Ascending aorta (tissue), 2 donors: ENCODE results near the gene NTM. TPM values are rescaled to one million over a fixed set of nuclear protein-coding genes. Genes with fewer than 3 reads are reported as not detected.

Source experiments
- DNase-seq, 2 donors: peaks; one replicate each; pipeline ENCODE4 v3.0.0-alpha.2; 2019; ENCODE audit warnings: low spot score in 2 of 2
- H3K27ac ChIP-seq, 2 donors: fragments of 200-600 bp; sonication (generic); one replicate each; pipeline ENCODE4 v1.5.1; 2016 to 2017; ENCODE audit warnings: mild to moderate bottlenecking in 1 of 2
- H3K27me3 ChIP-seq: fragments of 200-600 bp; sonication (generic); one replicate; pipeline ENCODE4 v1.5.1; 2017
- H3K36me3 ChIP-seq, 2 donors: fragments of 200-600 bp; sonication (generic); one replicate each; pipeline ENCODE4 v1.5.1; 2016
- H3K4me1 ChIP-seq, 2 donors: fragments of 200-600 bp; sonication (generic); one replicate each; pipeline ENCODE4 v1.5.1; 2016 to 2017; ENCODE audit warnings: mild to moderate bottlenecking in 1 of 2
- H3K4me3 ChIP-seq, 2 donors: fragments of 200-600 bp; sonication (generic); one replicate each; pipeline ENCODE4 v1.5.1; 2016 to 2017; ENCODE audit warnings: mild to moderate bottlenecking in 1 of 2
- H3K9me3 ChIP-seq, 2 donors: fragments of 200-600 bp; sonication (generic); one replicate each; pipeline ENCODE4 v1.5.1; 2016
- intact Hi-C: fragments of 100-400 bp; cut with DNase I; formaldehyde crosslinking; loops from one replicate; pipeline ENCODE4 v1.15.1; 2023
- total RNA-seq: library from RNA; depleted of rRNA; stranded (reverse); fragments of >200 nt; gene quantifications from one replicate; pipeline ENCODE4 v1.1.0, GENCODE V29; 2016
- TF ChIP-seq, protein P1 (sequence below), 3 experiments: fragments of 200-600 bp in 2 of 3; fragments of 450-650 bp in 1 of 3; sonication (generic) in 2 of 3; IDR thresholded peaks; one replicate each; pipeline ENCODE4 v1.5.1; 2016 to 2019; ENCODE audit warnings: antibody characterized with exemption in 3 of 3, mild to moderate bottlenecking in 1 of 3, moderate library complexity in 1 of 3

NTM gene
- total RNA-seq, 1 donor from 2014 or later, result not detected

DNA sequence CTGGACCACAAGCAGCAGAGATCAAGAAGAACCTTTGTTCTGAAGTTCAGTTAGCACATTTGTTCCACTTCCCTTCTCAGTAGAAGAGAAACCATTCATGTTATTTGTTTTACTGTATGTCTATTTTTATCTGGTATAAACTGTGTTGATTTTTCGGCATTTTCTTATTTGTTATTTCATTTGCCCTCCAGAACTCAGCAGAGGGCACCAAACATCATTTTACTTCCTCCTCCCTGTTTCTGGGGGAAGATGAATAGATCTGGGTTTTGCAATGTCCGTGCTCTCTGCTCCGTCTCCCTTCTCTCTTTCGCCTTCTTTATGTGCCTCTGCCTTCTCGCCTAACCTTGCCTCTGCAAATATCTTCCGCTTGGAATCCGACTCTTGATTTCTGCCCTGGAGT lies 366.9 kb downstream of the NTM start:
- Histone ChIP-seq H3K27ac (no peak overlapping the region), H3K27me3 (no peaks in the 10 kb centered on the region), H3K9me3 (no peaks in the 10 kb centered on the region), H3K4me3 (no peak overlapping the region), H3K4me1 (no peaks in the 10 kb centered on the region), H3K36me3 (no peaks in the 10 kb centered on the region)
- intact Hi-C loops, result no loop called here
- no peak for DNase-seq
- TF ChIP-seq, protein P1, sequence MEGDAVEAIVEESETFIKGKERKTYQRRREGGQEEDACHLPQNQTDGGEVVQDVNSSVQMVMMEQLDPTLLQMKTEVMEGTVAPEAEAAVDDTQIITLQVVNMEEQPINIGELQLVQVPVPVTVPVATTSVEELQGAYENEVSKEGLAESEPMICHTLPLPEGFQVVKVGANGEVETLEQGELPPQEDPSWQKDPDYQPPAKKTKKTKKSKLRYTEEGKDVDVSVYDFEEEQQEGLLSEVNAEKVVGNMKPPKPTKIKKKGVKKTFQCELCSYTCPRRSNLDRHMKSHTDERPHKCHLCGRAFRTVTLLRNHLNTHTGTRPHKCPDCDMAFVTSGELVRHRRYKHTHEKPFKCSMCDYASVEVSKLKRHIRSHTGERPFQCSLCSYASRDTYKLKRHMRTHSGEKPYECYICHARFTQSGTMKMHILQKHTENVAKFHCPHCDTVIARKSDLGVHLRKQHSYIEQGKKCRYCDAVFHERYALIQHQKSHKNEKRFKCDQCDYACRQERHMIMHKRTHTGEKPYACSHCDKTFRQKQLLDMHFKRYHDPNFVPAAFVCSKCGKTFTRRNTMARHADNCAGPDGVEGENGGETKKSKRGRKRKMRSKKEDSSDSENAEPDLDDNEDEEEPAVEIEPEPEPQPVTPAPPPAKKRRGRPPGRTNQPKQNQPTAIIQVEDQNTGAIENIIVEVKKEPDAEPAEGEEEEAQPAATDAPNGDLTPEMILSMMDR (IDR thresholded peaks at IDR 0.05), result no peak

DNA sequence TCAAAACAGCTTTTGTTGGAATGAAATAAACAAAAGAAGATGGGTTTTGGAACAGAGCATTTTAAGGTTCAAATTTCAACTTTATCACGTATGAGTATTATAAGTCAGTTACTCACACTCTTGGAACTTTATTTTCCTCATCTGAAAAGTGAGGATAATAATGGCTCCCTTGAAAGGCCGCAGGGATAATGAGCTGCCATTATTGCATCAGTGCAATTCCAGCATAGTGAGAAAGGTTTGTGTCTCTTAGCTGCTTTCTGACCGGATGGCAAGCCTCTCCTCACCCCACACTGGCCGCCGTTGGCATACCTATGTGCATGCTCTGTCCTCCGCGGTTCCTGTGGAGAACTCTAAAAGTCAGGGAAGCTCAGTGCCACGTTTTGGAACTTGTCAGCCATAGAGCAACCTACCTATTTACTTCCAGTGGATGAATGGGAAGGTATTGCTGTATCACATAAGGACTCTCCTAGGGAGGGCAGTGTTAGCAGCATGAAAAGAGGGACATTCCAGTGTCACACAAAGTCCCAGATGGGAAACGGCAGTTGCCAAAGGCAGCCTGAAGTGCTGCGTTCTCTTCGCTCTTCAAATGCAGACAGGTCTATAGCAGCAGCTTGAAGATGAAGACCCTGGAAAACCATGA lies 368.9 kb downstream of the NTM start:
- TF ChIP-seq, protein P1 (IDR thresholded peaks at IDR 0.05), result no peak
- H3K27ac ChIP-seq, result no peak overlapping the region
- H3K4me3 ChIP-seq, result no peak overlapping the region
- H3K36me3 ChIP-seq, result no peaks in the 10 kb centered on the region
- no peaks in the 10 kb centered on the region for H3K9me3 ChIP-seq
- no peaks in the 10 kb centered on the region for H3K4me1 ChIP-seq
- DNase-seq, result no peak
- H3K27me3 ChIP-seq, result no peaks in the 10 kb centered on the region
- intact Hi-C loops, result no loop called here

DNA sequence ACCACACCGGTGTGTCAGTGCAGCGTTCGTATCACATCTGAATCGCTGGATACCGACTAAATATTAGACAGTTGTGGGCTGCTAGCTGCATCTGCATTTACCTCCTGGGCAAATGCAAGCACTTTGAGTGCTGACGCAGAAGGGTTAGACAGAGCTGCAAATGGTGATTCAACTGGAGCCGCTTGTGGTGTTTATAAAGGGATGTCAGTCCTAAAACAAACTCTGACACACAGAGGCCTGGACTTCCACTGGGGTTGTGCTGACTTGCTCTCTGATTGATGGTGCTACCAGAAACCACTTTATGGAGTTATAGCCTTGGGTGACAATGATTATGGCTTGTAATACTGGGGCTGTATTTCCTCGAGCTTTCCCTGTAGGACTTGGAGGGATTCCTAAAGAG lies 374.4 kb downstream of the NTM start:
- H3K4me3 ChIP-seq, result no peak overlapping the region
- no peak for DNase-seq
- TF ChIP-seq, protein P1 (IDR thresholded peaks at IDR 0.05), result no peak
- H3K27ac ChIP-seq, result no peak overlapping the region
- H3K36me3 ChIP-seq, result no peaks in the 10 kb centered on the region
- no peaks in the 10 kb centered on the region for H3K4me1 ChIP-seq
- no peaks in the 10 kb centered on the region for H3K9me3 ChIP-seq
- no peaks in the 10 kb centered on the region for H3K27me3 ChIP-seq
- intact Hi-C loops, result no loop called here

DNA sequence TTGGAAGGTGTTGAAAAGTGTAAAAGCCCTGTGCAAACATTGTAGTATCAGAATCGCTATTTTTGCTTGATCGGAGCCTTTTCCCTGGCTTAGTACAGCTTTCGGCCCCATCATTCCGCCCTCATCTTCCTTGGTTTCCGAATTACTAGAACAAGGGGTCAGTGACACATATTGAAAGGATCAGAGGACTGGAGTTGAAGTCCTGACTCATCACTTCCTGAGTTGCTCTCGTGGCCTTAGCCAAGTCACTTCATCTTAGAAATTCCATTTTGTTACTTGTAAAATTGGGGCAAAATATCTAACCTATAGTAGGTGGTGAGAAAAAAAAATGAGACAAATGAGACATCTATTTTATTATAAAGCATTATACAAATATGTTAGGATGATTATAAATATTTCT lies 375.0 kb downstream of the NTM start:
- no peak overlapping the region for H3K4me3 ChIP-seq
- no peak for DNase-seq
- TF ChIP-seq, protein P1 (IDR thresholded peaks at IDR 0.05), result no peak
- no peaks in the 10 kb centered on the region for H3K9me3 ChIP-seq
- H3K27ac ChIP-seq, result no peak overlapping the region
- no peaks in the 10 kb centered on the region for H3K27me3 ChIP-seq
- no peaks in the 10 kb centered on the region for H3K4me1 ChIP-seq
- intact Hi-C loops, result no loop called here
- H3K36me3 ChIP-seq, result no peaks in the 10 kb centered on the region

DNA sequence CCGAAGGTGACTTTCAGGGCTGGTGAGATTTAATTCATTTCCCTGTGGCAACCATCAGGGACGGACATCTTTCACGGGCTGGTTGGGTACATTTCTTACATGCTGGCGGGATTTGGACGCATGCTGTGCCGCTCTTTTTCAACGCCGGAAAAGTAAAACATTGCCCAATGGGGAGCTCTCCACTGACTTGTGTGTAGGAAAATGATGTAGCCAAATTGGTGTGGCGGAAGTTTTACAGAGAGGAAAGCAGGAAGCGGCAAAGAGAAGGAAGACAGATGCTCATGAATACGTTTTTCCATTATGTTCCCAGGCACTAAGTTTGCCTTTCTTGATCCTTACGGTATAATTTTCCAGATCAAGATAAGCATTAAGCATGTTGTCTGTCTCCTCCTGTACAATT lies 375.8 kb downstream of the NTM start:
- H3K4me1 ChIP-seq, result no peaks in the 10 kb centered on the region
- H3K27ac ChIP-seq, result no peak overlapping the region
- TF ChIP-seq, protein P1 (IDR thresholded peaks at IDR 0.05), result no peak
- H3K9me3 ChIP-seq, result no peaks in the 10 kb centered on the region
- no peaks in the 10 kb centered on the region for H3K36me3 ChIP-seq
- no peak overlapping the region for H3K4me3 ChIP-seq
- intact Hi-C loops, result no loop called here
- no peaks in the 10 kb centered on the region for H3K27me3 ChIP-seq
- no peak for DNase-seq
